ACC112 (cell line): ENCODE measurements around the gene SSMEM1.
"Not testable (repeated sequence)": the region's sequence is repeated elsewhere in the genome, so short reads cannot be mapped to it uniquely, and the experiment has no call there.

Experiments used
- H2AFZ ChIP-seq: fragments of 200-600 bp; sonication (generic); one replicate; pipeline ENCODE4 v1.6.0; 2017; ENCODE audit warnings: antibody characterized with exemption, low read length; ENCODE audit not compliant: unreplicated experiment
- H3K27ac ChIP-seq: fragments of 200-600 bp; sonication (generic); 2 replicates; pipeline ENCODE4 v1.5.1; 2014; ENCODE audit warnings: low read depth, mild to moderate bottlenecking, antibody characterized with exemption, low read length, moderate library complexity
- H3K27me3 ChIP-seq: fragments of 200-600 bp; sonication (generic); 2 replicates; pipeline ENCODE4 v1.6.1; 2014; ENCODE audit warnings: mild to moderate bottlenecking, antibody characterized with exemption, low read length, moderate library complexity, mixed read lengths; ENCODE audit not compliant: insufficient read depth
- H3K36me3 ChIP-seq: fragments of 200-600 bp; sonication (generic); 2 replicates; pipeline ENCODE4 v1.6.1; 2016; ENCODE audit warnings: mild to moderate bottlenecking, antibody characterized with exemption, low read length, moderate library complexity, mixed read lengths; ENCODE audit not compliant: insufficient read depth
- H3K4me1 ChIP-seq: fragments of 200-600 bp; sonication (generic); one replicate; pipeline ENCODE4 v1.6.1; 2016; ENCODE audit warnings: low read length, mixed read lengths; ENCODE audit not compliant: insufficient read depth, unreplicated experiment, control insufficient read depth
- H3K4me3 ChIP-seq: fragments of 200-600 bp; sonication (generic); 2 replicates; pipeline ENCODE4 v1.5.1; 2014; ENCODE audit warnings: mild to moderate bottlenecking, low read depth, low read length
- H3K79me2 ChIP-seq: fragments of 200-600 bp; sonication (generic); one replicate; pipeline ENCODE4 v1.6.0; 2016; ENCODE audit warnings: low read length; ENCODE audit not compliant: control insufficient read depth, unreplicated experiment, insufficient read depth

SSMEM1 gene

GRCh38 chr7:130210181-130210935 lies 2.7 kb downstream of the SSMEM1 start:
- Histone ChIP-seq H3K27me3 (no peaks in the 10 kb centered on the region), H3K4me1 (peaks cover 15% of the 10 kb centered on the region), H2AFZ (peak overlapping the region; percentile 19), H3K4me3 (no peak overlapping the region), H3K27ac (no peak overlapping the region), H3K36me3 (no peaks in the 10 kb centered on the region), H3K79me2 (no peaks in the 10 kb centered on the region)

- no peak overlapping the region for H3K4me3 ChIP-seq
- H3K79me2 ChIP-seq = no peaks in the 10 kb centered on the region
- H3K36me3 ChIP-seq = no peaks in the 10 kb centered on the region
- no peak overlapping the region for H3K27ac ChIP-seq
- H2AFZ ChIP-seq = no peak overlapping the region
- no peaks in the 10 kb centered on the region for H3K27me3 ChIP-seq
- H3K4me1 ChIP-seq = peaks cover 4% of the 10 kb centered on the region
These were observed 6.2 kb downstream of the SSMEM1 start for GRCh38 chr7:130213828-130214227.

GRCh38 chr7:130216025-130216424 lies 8.4 kb downstream of the SSMEM1 start:
- H3K36me3 ChIP-seq = no peaks in the 10 kb centered on the region
- H2AFZ ChIP-seq = no peak overlapping the region

GRCh38 chr7:130216750-130217149 lies 9.1 kb downstream of the SSMEM1 start:
- H3K4me1 ChIP-seq = no peaks in the 10 kb centered on the region
- no peaks in the 10 kb centered on the region for H3K27me3 ChIP-seq
- H3K36me3 ChIP-seq = no peaks in the 10 kb centered on the region
- no peak overlapping the region for H3K27ac ChIP-seq
- no peaks in the 10 kb centered on the region for H3K79me2 ChIP-seq
- H3K4me3 ChIP-seq = no peak overlapping the region
- H2AFZ ChIP-seq = no peak overlapping the region

More at GRCh38 chr7:130216025-130216424, 8.4 kb downstream of the SSMEM1 start:
- Histone ChIP-seq H3K27me3 (no peaks in the 10 kb centered on the region), H3K4me3 (no peak overlapping the region), H3K27ac (no peak overlapping the region), H3K79me2 (no peaks in the 10 kb centered on the region), H3K4me1 (no peaks in the 10 kb centered on the region)

GRCh38 chr7:130218806-130219620 lies 11.4 kb downstream of the SSMEM1 start:
- H3K27me3 ChIP-seq = no peaks in the 10 kb centered on the region
- no peaks in the 10 kb centered on the region for H3K36me3 ChIP-seq
- no peak overlapping the region for H3K4me3 ChIP-seq
- H2AFZ ChIP-seq = no peak overlapping the region
- H3K4me1 ChIP-seq = no peaks in the 10 kb centered on the region
- no peak overlapping the region for H3K27ac ChIP-seq
- no peaks in the 10 kb centered on the region for H3K79me2 ChIP-seq

GRCh38 chr7:130219871-130220270 lies 12.2 kb downstream of the SSMEM1 start:
- H3K4me3 ChIP-seq = no peak overlapping the region
- no peaks in the 10 kb centered on the region for H3K79me2 ChIP-seq
- no peaks in the 10 kb centered on the region for H3K4me1 ChIP-seq
- no peak overlapping the region for H3K27ac ChIP-seq
- H3K27me3 ChIP-seq = no peaks in the 10 kb centered on the region
- no peaks in the 10 kb centered on the region for H3K36me3 ChIP-seq
- no peak overlapping the region for H2AFZ ChIP-seq

GRCh38 chr7:130221746-130222145 lies 14.1 kb downstream of the SSMEM1 start:
- no peaks in the 10 kb centered on the region for H3K79me2 ChIP-seq
- H3K4me1 ChIP-seq = no peaks in the 10 kb centered on the region
- H3K27ac ChIP-seq = no peak overlapping the region
- no peak overlapping the region for H3K4me3 ChIP-seq
- no peaks in the 10 kb centered on the region for H3K36me3 ChIP-seq
- no peaks in the 10 kb centered on the region for H3K27me3 ChIP-seq
- H2AFZ ChIP-seq = no peak overlapping the region

- H3K27ac ChIP-seq = no peak overlapping the region
- H3K79me2 ChIP-seq = no peaks in the 10 kb centered on the region
- no peak overlapping the region for H2AFZ ChIP-seq
These were observed 16.0 kb downstream of the SSMEM1 start for GRCh38 chr7:130223646-130224045.

GRCh38 chr7:130224210-130224609 lies 16.6 kb downstream of the SSMEM1 start:
- H3K4me1 ChIP-seq = no peaks in the 10 kb centered on the region
- no peaks in the 10 kb centered on the region for H3K27me3 ChIP-seq
- no peaks in the 10 kb centered on the region for H3K36me3 ChIP-seq
- no peak overlapping the region for H3K27ac ChIP-seq
- H2AFZ ChIP-seq = no peak overlapping the region
- H3K79me2 ChIP-seq = no peaks in the 10 kb centered on the region
- H3K4me3 ChIP-seq = no peak overlapping the region

More at GRCh38 chr7:130223646-130224045, 16.0 kb downstream of the SSMEM1 start:
- no peaks in the 10 kb centered on the region for H3K27me3 ChIP-seq
- H3K36me3 ChIP-seq = no peaks in the 10 kb centered on the region
- no peak overlapping the region for H3K4me3 ChIP-seq
- H3K4me1 ChIP-seq = no peaks in the 10 kb centered on the region

GRCh38 chr7:130224923-130225322 lies 17.3 kb downstream of the SSMEM1 start:
- not testable (repeated sequence) for H3K27me3 ChIP-seq, H2AFZ ChIP-seq, H3K27ac ChIP-seq, H3K79me2 ChIP-seq, H3K4me1 ChIP-seq, H3K36me3 ChIP-seq, H3K4me3 ChIP-seq

- Histone ChIP-seq H3K27ac (no peak overlapping the region), H3K27me3 (no peaks in the 10 kb centered on the region), H3K4me3 (no peak overlapping the region), H3K79me2 (no peaks in the 10 kb centered on the region), H3K36me3 (no peaks in the 10 kb centered on the region), H3K4me1 (no peaks in the 10 kb centered on the region), H2AFZ (no peak overlapping the region)
These were observed 18.7 kb downstream of the SSMEM1 start for GRCh38 chr7:130226333-130226732.
